ENCODE data around the gene LHX3.

The LHX3 gene

DNA sequence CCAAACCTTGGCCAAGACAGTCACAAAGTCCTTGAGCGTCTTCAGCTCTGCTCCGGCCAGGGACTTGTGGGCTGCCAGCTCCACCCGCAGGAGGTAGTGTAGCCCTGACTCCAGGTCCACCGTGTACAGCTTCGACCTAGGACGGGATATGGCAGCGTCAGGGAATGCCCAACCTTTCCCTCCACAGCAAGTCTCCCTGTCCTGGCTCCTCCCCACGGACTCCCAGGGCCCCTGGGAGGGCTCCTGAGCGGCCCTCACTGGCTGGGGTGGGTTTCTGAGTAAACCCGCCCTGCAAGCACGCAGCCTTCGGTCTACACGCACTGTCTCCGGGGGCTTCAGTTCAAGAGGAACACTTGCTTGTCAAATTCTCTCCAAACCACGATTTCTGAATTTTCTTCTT, 13.7 kb upstream of the LHX3 start:
- TF ChIP-seq, protein P1, sequence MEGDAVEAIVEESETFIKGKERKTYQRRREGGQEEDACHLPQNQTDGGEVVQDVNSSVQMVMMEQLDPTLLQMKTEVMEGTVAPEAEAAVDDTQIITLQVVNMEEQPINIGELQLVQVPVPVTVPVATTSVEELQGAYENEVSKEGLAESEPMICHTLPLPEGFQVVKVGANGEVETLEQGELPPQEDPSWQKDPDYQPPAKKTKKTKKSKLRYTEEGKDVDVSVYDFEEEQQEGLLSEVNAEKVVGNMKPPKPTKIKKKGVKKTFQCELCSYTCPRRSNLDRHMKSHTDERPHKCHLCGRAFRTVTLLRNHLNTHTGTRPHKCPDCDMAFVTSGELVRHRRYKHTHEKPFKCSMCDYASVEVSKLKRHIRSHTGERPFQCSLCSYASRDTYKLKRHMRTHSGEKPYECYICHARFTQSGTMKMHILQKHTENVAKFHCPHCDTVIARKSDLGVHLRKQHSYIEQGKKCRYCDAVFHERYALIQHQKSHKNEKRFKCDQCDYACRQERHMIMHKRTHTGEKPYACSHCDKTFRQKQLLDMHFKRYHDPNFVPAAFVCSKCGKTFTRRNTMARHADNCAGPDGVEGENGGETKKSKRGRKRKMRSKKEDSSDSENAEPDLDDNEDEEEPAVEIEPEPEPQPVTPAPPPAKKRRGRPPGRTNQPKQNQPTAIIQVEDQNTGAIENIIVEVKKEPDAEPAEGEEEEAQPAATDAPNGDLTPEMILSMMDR (IDR thresholded peaks at IDR 0.05) = no peak
- H3K27me3 ChIP-seq = no peaks in the 10 kb centered on the region
- H3K9me3 ChIP-seq = no peaks in the 10 kb centered on the region

DNA sequence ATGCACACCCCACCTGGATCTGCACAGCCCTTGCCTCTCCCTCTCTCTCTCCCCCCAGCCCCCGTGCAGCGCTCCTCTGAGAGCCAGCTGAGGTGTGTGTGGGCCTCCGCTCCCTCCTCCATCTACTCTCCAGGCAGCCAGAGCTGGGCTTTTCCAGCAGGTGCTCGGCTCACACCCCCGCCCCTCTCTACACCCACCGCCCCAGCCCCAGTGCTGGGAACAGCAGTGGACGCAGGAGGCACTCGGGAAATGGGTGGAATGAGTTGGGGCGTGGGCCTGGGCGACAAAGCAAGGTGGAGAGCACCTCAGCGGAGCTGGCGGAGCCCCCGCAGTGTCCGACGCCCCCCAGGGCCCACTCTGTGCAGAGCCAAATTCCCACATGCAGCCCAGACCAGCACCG, 13.3 kb upstream of the LHX3 start:
- H3K4me1 ChIP-seq (ENCODE audit: control insufficient read depth in 1 of 2, insufficient read depth in 1 of 2, low read depth in 1 of 2, low read length in 1 of 2) = no peaks in the 10 kb centered on the region
- H3K36me3 ChIP-seq = peaks cover 56% of the 10 kb centered on the region
- TF ChIP-seq, protein P1 (IDR thresholded peaks at IDR 0.05) = no peak
- H3K27me3 ChIP-seq = no peaks in the 10 kb centered on the region
- H3K27ac ChIP-seq = no peak overlapping the region
- H3K4me3 ChIP-seq (ENCODE audit: low read depth in 1 of 2, low read length in 1 of 2) = no peak overlapping the region
- H3K9me3 ChIP-seq = no peaks in the 10 kb centered on the region

More for the DNA sequence above, 13.7 kb upstream of the LHX3 start:
- Histone ChIP-seq H3K27ac (no peak overlapping the region), H3K4me1 (ENCODE audit: control insufficient read depth in 1 of 2, insufficient read depth in 1 of 2, low read depth in 1 of 2, low read length in 1 of 2) (no peaks in the 10 kb centered on the region), H3K4me3 (ENCODE audit: low read depth in 1 of 2, low read length in 1 of 2) (no peak overlapping the region), H3K36me3 (peaks cover 59% of the 10 kb centered on the region)

DNA sequence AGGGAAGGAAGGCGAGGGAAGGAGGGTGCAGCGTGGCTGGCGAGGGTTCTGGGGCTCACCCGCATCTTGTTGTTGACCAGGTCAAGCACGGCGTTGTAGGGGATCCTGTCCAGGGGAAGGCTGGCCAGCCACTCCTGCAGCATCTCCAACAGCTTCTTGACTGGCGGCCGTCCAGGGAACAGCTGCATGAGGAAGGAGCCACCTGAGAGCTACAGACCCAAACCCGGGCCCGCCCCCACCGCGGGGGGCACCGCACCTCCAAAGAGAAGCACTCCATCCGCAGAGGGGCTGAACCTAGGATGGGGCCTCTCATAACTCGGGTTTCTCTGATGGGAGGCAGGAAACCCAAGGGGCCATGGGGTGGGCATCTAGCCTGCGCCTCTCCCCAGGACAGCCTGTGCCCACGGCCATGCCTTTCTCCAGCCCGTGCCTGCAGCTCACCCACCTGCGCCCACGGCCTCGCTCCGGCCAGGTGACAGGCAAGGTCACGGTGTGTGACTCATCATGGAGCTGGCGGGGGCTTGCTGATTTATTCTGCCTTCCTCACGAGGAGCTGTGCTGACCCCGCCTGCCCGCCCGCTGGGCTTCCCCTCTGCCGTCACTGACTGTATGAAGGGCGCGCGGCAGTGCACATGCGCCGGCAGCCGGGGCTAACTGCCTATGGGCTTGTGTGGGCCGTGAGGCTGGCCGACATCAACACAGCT, 11.8 kb upstream of the LHX3 start:
- TF ChIP-seq, protein P1 (IDR thresholded peaks at IDR 0.05) = no peak
- H3K27me3 ChIP-seq = no peaks in the 10 kb centered on the region
- peaks cover 52% of the 10 kb centered on the region for H3K36me3 ChIP-seq
- no peak overlapping the region for H3K4me3 ChIP-seq (ENCODE audit: low read depth in 1 of 2, low read length in 1 of 2)
- H3K9me3 ChIP-seq = no peaks in the 10 kb centered on the region
- no peak overlapping the region for H3K27ac ChIP-seq
- H3K4me1 ChIP-seq (ENCODE audit: control insufficient read depth in 1 of 2, insufficient read depth in 1 of 2, low read depth in 1 of 2, low read length in 1 of 2) = no peaks in the 10 kb centered on the region

DNA sequence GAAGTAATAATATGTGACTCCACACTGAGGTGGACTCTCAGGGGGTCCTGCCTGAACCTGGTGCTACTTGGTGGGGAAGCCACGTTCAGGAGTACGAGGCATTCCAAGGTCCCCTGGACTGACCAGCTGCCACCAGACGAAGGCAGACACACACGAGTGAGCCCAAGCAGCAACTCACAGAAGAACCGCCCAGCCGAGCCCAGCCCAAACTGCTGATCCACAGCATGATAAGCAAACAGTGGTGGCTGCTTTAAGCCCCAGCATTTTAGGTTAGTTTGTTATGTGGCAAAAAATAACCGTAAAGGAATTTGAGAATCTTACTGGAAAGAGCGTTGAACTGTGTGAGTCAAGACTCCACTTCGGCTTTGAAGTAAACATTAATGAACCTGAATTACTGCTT, 8.8 kb upstream of the LHX3 start:
- peaks cover 60% of the 10 kb centered on the region for H3K36me3 ChIP-seq

DNA sequence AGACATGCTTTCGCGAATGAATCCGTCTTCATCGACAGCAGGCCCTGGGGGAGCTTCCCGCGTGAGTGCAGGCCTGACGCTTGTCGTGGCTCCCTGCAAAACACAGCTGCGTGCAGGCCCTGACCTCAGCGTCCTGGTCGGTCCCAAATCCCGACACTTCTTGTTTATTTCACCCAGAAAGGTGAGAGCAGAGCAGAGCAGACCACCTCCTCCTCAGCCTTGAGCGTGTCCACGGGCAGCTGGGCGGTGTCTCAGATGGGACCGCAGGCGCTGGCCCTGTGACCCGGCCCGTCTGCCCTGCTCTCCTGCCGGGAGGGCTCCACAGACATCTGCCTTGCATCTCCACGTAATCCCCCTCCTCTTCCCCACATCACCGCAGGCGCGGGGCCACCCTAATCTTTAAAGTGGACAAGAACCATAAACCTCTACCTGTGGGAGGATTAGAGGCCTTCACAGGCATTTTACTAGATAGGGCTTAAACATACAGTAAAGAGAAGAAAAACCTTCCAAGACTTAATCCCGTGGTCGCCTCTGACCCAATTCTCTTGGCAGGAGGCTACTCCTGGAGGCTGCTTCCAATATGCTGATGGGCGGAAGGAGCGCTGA, 7.5 kb upstream of the LHX3 start:
- TF ChIP-seq, protein P1 (IDR thresholded peaks at IDR 0.05) = no peak
- Histone ChIP-seq H3K4me1 (ENCODE audit: control insufficient read depth in 1 of 2, insufficient read depth in 1 of 2, low read depth in 1 of 2, low read length in 1 of 2) (no peaks in the 10 kb centered on the region), H3K4me3 (ENCODE audit: low read depth in 1 of 2, low read length in 1 of 2) (no peak overlapping the region), H3K9me3 (no peaks in the 10 kb centered on the region), H3K27me3 (no peaks in the 10 kb centered on the region), H3K36me3 (peaks cover 52% of the 10 kb centered on the region), H3K27ac (no peak overlapping the region)

More for the DNA sequence above, 8.8 kb upstream of the LHX3 start:
- Histone ChIP-seq H3K27me3 (no peaks in the 10 kb centered on the region), H3K4me1 (ENCODE audit: control insufficient read depth in 1 of 2, insufficient read depth in 1 of 2, low read depth in 1 of 2, low read length in 1 of 2) (no peaks in the 10 kb centered on the region), H3K27ac (no peak overlapping the region), H3K4me3 (ENCODE audit: low read depth in 1 of 2, low read length in 1 of 2) (no peak overlapping the region), H3K9me3 (no peaks in the 10 kb centered on the region)
- TF ChIP-seq, protein P1 (IDR thresholded peaks at IDR 0.05) = no peak

Data from neutrophil (primary cell).